ENCODE results near the gene RPL6.
"Not testable (repeated sequence)": the region's sequence is repeated elsewhere in the genome, so short reads cannot be mapped to it uniquely, and the experiment has no call there.

Gene RPL6

GRCh38 chr12:112409064-112409905 is at the start of gene RPL6:
TSS of gene RPL6 (minus strand) at chr12:112409605. CDS start at chr12:112408656, 949 bp downstream.
- peak; percentile 94 for DNase-seq

GRCh38 chr12:112458751-112459150 is 49.3 kb upstream of the RPL6 start:
- no peak for DNase-seq

- DNase-seq: no peak
Observed at GRCh38 chr12:112458330-112458729, 48.9 kb upstream of the RPL6 start.

GRCh38 chr12:112457142-112457541 is 47.7 kb upstream of the RPL6 start:
- not testable (repeated sequence) for DNase-seq

GRCh38 chr12:112456029-112456428 is 46.6 kb upstream of the RPL6 start:
- DNase-seq: no peak

- DNase-seq: no peak
Observed at GRCh38 chr12:112450725-112451124, 41.3 kb upstream of the RPL6 start.

- not testable (repeated sequence) for DNase-seq
Observed at GRCh38 chr12:112448165-112448564, 38.8 kb upstream of the RPL6 start.

GRCh38 chr12:112447106-112447505 is 37.7 kb upstream of the RPL6 start:
- DNase-seq: no peak

- DNase-seq: no peak
Observed at GRCh38 chr12:112446008-112446725, 36.8 kb upstream of the RPL6 start.

- DNase-seq: no peak
Observed at GRCh38 chr12:112443916-112444315, 34.5 kb upstream of the RPL6 start.

- DNase-seq: not testable (repeated sequence)
Observed at GRCh38 chr12:112440653-112441052, 31.2 kb upstream of the RPL6 start.

GRCh38 chr12:112439769-112440168 is 30.4 kb upstream of the RPL6 start:
- no peak for DNase-seq

GRCh38 chr12:112438645-112439044 is 29.2 kb upstream of the RPL6 start:
- DNase-seq: not testable (repeated sequence)

GRCh38 chr12:112433551-112433950 is 24.1 kb upstream of the RPL6 start:
- no peak for DNase-seq

- no peak for DNase-seq
Observed at GRCh38 chr12:112431965-112432364, 22.6 kb upstream of the RPL6 start.

- peak; percentile 38 for DNase-seq
Observed at GRCh38 chr12:112430929-112431328, 21.5 kb upstream of the RPL6 start.

- no peak for DNase-seq
Observed at GRCh38 chr12:112427760-112428159, 18.4 kb upstream of the RPL6 start.

- no peak for DNase-seq
Observed at GRCh38 chr12:112425582-112426382, 16.4 kb upstream of the RPL6 start.

GRCh38 chr12:112424126-112424525 is 14.7 kb upstream of the RPL6 start:
- DNase-seq: no peak

GRCh38 chr12:112422531-112422930 is 13.1 kb upstream of the RPL6 start:
- no peak for DNase-seq

- no peak for DNase-seq
Observed at GRCh38 chr12:112421363-112421762, 12.0 kb upstream of the RPL6 start.

- DNase-seq: no peak
Observed at GRCh38 chr12:112420740-112421139, 11.3 kb upstream of the RPL6 start.

All from activated CD4-positive, alpha-beta T cell treated with anti-CD3 and anti-CD28 coated beads, Interleukin-10, Interleukin-2, amounts not matched to agents 100 ng/mL and 50 ng/mL, durations not matched to agents 16 hours and 8 hours (primary cell).